SJCRH30 (cell line): ENCODE measurements around the gene PRAMEF9. TPM values are rescaled to one million over a fixed set of nuclear protein-coding genes. Genes with fewer than 3 reads are reported as not detected.

ENCODE experiments used
- total RNA-seq: library from RNA; depleted of rRNA; stranded (reverse); fragments of >200 nt; shearing (Covaris generic); gene quantifications from 2 replicates; pipeline ENCODE4 v1.2.3, GENCODE V29; 2014; rRNA removed

Gene PRAMEF9
- total RNA-seq, 1 experiment from 2014 or later = not detected

Other genes with a start within 250 kb of the PRAMEF9 start
- not detected in 2 replicates for gene PRAMEF6, start 224.3 kb upstream of the PRAMEF9 start, total RNA-seq
- gene PRAMEF27, start 115.3 kb upstream of the PRAMEF9 start, total RNA-seq = not detected in 2 replicates
- not detected in 2 replicates for gene HNRNPCL3, start 111.1 kb upstream of the PRAMEF9 start, total RNA-seq
- gene PRAMEF25, start 101.1 kb upstream of the PRAMEF9 start, total RNA-seq = not detected in 2 replicates
- not detected in 2 replicates for gene HNRNPCL2, start 55.0 kb upstream of the PRAMEF9 start, total RNA-seq
- gene PRAMEF26, start 15.8 kb upstream of the PRAMEF9 start, total RNA-seq = not detected in 2 replicates
- gene HNRNPCL4, start 6.2 kb upstream of the PRAMEF9 start, total RNA-seq = not detected in 2 replicates
- gene PRAMEF13, start 29.6 kb downstream of the PRAMEF9 start, total RNA-seq = not detected in 2 replicates
- gene PRAMEF18, start 54.3 kb downstream of the PRAMEF9 start, total RNA-seq = not detected in 2 replicates
- gene PRAMEF5, start 82.3 kb downstream of the PRAMEF9 start, total RNA-seq = not detected in 2 replicates
- gene PRAMEF8, start 113.3 kb downstream of the PRAMEF9 start, total RNA-seq = not detected in 2 replicates
- not detected in 2 replicates for gene PRAMEF33, start 131.7 kb downstream of the PRAMEF9 start, total RNA-seq
- gene PRAMEF15, start 143.7 kb downstream of the PRAMEF9 start, total RNA-seq = not detected in 2 replicates
- gene PRAMEF14, start 175.3 kb downstream of the PRAMEF9 start, total RNA-seq = not detected in 2 replicates
- not detected in 2 replicates for gene PRAMEF19, start 200.1 kb downstream of the PRAMEF9 start, total RNA-seq
- not detected in 2 replicates for gene PRAMEF17, start 217.8 kb downstream of the PRAMEF9 start, total RNA-seq
- not detected in 2 replicates for gene PRAMEF20, start 238.6 kb downstream of the PRAMEF9 start, total RNA-seq